ENCODE measurements around the gene LITAF.

DNA sequence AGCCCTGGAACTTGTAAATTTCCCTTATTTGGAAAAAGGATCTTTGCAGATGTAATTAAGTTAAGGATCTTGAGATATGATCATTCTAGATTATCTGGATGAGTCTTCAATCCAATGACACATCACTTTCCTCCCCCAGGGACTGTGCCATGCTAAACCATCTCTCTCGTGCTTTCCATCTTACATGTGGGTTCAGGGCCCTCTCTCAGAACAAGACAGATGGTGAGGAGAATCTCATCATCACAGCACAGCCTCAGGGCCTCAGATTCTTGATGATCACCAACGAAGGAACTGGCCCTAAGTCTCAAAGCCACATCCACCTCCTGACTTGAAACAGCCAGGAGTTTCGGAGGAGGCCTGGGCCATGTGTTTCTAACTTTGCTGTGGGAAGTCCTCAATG, 78.7 kb downstream of the LITAF start:
- TF ChIP-seq POLR2AphosphoS5 (IDR thresholded peaks at IDR 0.05): no peak
- TF ChIP-seq, protein P1, sequence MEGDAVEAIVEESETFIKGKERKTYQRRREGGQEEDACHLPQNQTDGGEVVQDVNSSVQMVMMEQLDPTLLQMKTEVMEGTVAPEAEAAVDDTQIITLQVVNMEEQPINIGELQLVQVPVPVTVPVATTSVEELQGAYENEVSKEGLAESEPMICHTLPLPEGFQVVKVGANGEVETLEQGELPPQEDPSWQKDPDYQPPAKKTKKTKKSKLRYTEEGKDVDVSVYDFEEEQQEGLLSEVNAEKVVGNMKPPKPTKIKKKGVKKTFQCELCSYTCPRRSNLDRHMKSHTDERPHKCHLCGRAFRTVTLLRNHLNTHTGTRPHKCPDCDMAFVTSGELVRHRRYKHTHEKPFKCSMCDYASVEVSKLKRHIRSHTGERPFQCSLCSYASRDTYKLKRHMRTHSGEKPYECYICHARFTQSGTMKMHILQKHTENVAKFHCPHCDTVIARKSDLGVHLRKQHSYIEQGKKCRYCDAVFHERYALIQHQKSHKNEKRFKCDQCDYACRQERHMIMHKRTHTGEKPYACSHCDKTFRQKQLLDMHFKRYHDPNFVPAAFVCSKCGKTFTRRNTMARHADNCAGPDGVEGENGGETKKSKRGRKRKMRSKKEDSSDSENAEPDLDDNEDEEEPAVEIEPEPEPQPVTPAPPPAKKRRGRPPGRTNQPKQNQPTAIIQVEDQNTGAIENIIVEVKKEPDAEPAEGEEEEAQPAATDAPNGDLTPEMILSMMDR (IDR thresholded peaks at IDR 0.05; ENCODE audit: poor library complexity, severe bottlenecking): no peak
- TF ChIP-seq TAF1 (IDR thresholded peaks at IDR 0.05; ENCODE audit: low read depth): no peak
- no peak for TF ChIP-seq RAD21 (conservative IDR thresholded peaks at IDR 0.05)
- no peak for TF ChIP-seq EZH2 (IDR thresholded peaks at IDR 0.05; ENCODE audit: borderline replicate concordance, insufficient read depth, low read length, poor library complexity, severe bottlenecking)
- TF ChIP-seq, protein P2, sequence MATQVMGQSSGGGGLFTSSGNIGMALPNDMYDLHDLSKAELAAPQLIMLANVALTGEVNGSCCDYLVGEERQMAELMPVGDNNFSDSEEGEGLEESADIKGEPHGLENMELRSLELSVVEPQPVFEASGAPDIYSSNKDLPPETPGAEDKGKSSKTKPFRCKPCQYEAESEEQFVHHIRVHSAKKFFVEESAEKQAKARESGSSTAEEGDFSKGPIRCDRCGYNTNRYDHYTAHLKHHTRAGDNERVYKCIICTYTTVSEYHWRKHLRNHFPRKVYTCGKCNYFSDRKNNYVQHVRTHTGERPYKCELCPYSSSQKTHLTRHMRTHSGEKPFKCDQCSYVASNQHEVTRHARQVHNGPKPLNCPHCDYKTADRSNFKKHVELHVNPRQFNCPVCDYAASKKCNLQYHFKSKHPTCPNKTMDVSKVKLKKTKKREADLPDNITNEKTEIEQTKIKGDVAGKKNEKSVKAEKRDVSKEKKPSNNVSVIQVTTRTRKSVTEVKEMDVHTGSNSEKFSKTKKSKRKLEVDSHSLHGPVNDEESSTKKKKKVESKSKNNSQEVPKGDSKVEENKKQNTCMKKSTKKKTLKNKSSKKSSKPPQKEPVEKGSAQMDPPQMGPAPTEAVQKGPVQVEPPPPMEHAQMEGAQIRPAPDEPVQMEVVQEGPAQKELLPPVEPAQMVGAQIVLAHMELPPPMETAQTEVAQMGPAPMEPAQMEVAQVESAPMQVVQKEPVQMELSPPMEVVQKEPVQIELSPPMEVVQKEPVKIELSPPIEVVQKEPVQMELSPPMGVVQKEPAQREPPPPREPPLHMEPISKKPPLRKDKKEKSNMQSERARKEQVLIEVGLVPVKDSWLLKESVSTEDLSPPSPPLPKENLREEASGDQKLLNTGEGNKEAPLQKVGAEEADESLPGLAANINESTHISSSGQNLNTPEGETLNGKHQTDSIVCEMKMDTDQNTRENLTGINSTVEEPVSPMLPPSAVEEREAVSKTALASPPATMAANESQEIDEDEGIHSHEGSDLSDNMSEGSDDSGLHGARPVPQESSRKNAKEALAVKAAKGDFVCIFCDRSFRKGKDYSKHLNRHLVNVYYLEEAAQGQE (IDR thresholded peaks at IDR 0.05; ENCODE audit: borderline replicate concordance): no peak
- no peak for TF ChIP-seq SMC3 (conservative IDR thresholded peaks at IDR 0.05; ENCODE audit: poor library complexity)
- TF ChIP-seq MXI1 (conservative IDR thresholded peaks at IDR 0.05; ENCODE audit: poor library complexity, severe bottlenecking): no peak
